K562 (cell line): ENCODE results near the gene PPP1R9A. TPM values are rescaled to one million over a fixed set of nuclear protein-coding genes. Genes with fewer than 3 reads are reported as not detected.

ENCODE experiments used
- ATAC-seq: fragments of 200-7000 bp; cut with Tn5 transposase; 3 replicates; pipeline ENCODE4 v1.9.1; 2020; ENCODE audit warnings: moderate library complexity
- BruUV-seq: library from RNA; stranded (reverse); fragments of 400-500 nt; replicated peaks from 2 replicates; lab custom pipeline; 2021; lab: Mats Ljungman, UMichigan
- CTCF ChIA-PET: fragments of 300-600 bp; formaldehyde crosslinking; extraction: SDS; loops from one replicate; lab custom pipeline; 2021; ENCODE audit warnings: low intra/inter-chr PET ratio; lab: Yijun Ruan, JAX
- POLR2A ChIA-PET: fragments of 300-600, 350-650 bp; sonication (Branson Sonifier 250); formaldehyde crosslinking; extraction: SDS; loops from one replicate; lab custom pipeline; 2021; ENCODE audit warnings: antibody characterized with exemption, inconsistent platforms; lab: Yijun Ruan, JAX
- DNase-seq, 4 experiments: peaks; one replicate each; pipeline versions ENCODE4 v3.0.0 to v3.0.0-alpha.2; 2011 to 2018; ENCODE audit warnings: low spot score in 3 of 4, mixed read lengths in 3 of 4; ENCODE audit errors: extremely low read depth in 1 of 4
- FAIRE-seq: peaks from 2 replicates; lab custom pipeline; 2011; peaks lifted over from hg19 to GRCh38; lab: Jason Lieb, UNC
- H2AFZ ChIP-seq: 2 replicates; pipeline ENCODE4 v1.6.0; 2011; ENCODE audit warnings: low read depth, low read length, control low read depth, inconsistent platforms
- H3K27ac ChIP-seq: fragments of 200-600 bp; 3 replicates; pipeline ENCODE4 v1.8.0; 2011; ENCODE audit warnings: low read depth, mild to moderate bottlenecking, control low read depth, inconsistent platforms, low read length, moderate library complexity, mixed read lengths; ENCODE audit errors: extremely low read depth
- H3K27me3 ChIP-seq, 2 experiments: fragments of 300-600 bp in 1 of 2; 2 replicates in 1 of 2; 3 replicates in 1 of 2; pipeline versions ENCODE4 v1.6.0 to v1.8.0; 2011; ENCODE audit warnings: inconsistent platforms in 2 of 2, low read length in 2 of 2, mild to moderate bottlenecking in 1 of 2, mixed read lengths in 1 of 2, moderate library complexity in 1 of 2; ENCODE audit not compliant: control insufficient read depth in 2 of 2, insufficient read depth in 2 of 2
- H3K36me3 ChIP-seq: fragments of 300-600 bp; 3 replicates; pipeline ENCODE4 v1.8.0; 2011; ENCODE audit warnings: mild to moderate bottlenecking, low read length, inconsistent platforms; ENCODE audit not compliant: control insufficient read depth, insufficient read depth
- H3K4me1 ChIP-seq, 2 experiments: fragments of 200-600 bp in 1 of 2; replicated peaks in 1 of 2; 2 replicates in 1 of 2; 3 replicates in 1 of 2; pipeline versions ENCODE4 v1.5.1 to v1.8.0; 2011; ENCODE audit warnings: inconsistent platforms in 2 of 2, low read length in 2 of 2, mild to moderate bottlenecking in 1 of 2, mixed read lengths in 1 of 2, moderate library complexity in 1 of 2; ENCODE audit not compliant: control insufficient read depth in 2 of 2, insufficient read depth in 2 of 2
- H3K4me2 ChIP-seq: 2 replicates; pipeline ENCODE4 v1.6.1; 2011; ENCODE audit warnings: low read length, control low read depth, inconsistent platforms, mixed read lengths; ENCODE audit not compliant: insufficient read depth
- H3K4me3 ChIP-seq: fragments of 200-600 bp; sonication (generic), shearing (Covaris generic); 2 replicates; pipeline ENCODE4 v1.5.1; 2016; ENCODE audit warnings: control low read depth, inconsistent platforms
- H3K79me2 ChIP-seq: fragments of 200-600 bp; 3 replicates; pipeline ENCODE4 v1.8.0; 2011; ENCODE audit warnings: low read length, inconsistent platforms; ENCODE audit not compliant: control insufficient read depth, insufficient read depth
- H3K9ac ChIP-seq, 2 experiments: 2 replicates each; pipeline versions ENCODE4 v1.6.0 to v1.6.1; 2011; ENCODE audit warnings: low read depth in 2 of 2, low read length in 2 of 2, control low read depth in 1 of 2, inconsistent platforms in 1 of 2, mild to moderate bottlenecking in 1 of 2, mixed read lengths in 1 of 2; ENCODE audit not compliant: insufficient read depth in 1 of 2
- H3K9me1 ChIP-seq: one replicate; pipeline ENCODE4 v1.6.0; 2011; ENCODE audit warnings: inconsistent platforms, mild to moderate bottlenecking, low read length, moderate library complexity; ENCODE audit not compliant: control insufficient read depth, insufficient read depth
- H3K9me3 ChIP-seq: replicated peaks from 2 replicates; pipeline ENCODE4 v1.5.1; 2011; ENCODE audit warnings: low read depth, low read length, inconsistent platforms; ENCODE audit not compliant: control insufficient read depth, insufficient read depth
- H4K20me1 ChIP-seq: replicated peaks from 2 replicates; pipeline ENCODE4 v1.6.1; 2011; ENCODE audit warnings: low read length, inconsistent platforms, mixed read lengths; ENCODE audit not compliant: control insufficient read depth, insufficient read depth
- CHD1 ChIP-seq: fragments of 200-600 bp; sonication (generic); IDR thresholded peaks from one replicate; pipeline ENCODE4 v1.6.1; 2012; ENCODE audit warnings: mild to moderate bottlenecking, moderate library complexity, low read length, inconsistent platforms
- ETV5 ChIP-seq: sonication (generic); formaldehyde crosslinking; IDR thresholded peaks from 2 replicates; pipeline ENCODE4 v1.4.0; 2020; ENCODE audit warnings: low read depth, mild to moderate bottlenecking, missing genetic modification reagents
- RAD51 ChIP-seq: fragments of 450-650 bp; IDR thresholded peaks from 2 replicates; pipeline ENCODE4 v1.7.1; 2016; ENCODE audit warnings: low read depth, mild to moderate bottlenecking, borderline replicate concordance
- SNRNP70 ChIP-seq: fragments of 200-400 bp; formaldehyde crosslinking; optimal IDR thresholded peaks from 2 replicates; pipeline ENCODE3; 2017; ENCODE audit warnings: low read depth, low read length
- ZNF282 ChIP-seq: sonication (generic); formaldehyde crosslinking; IDR thresholded peaks from 2 replicates; pipeline ENCODE4 v1.8.1; 2023; ENCODE audit warnings: missing genetic modification reagents
- in situ Hi-C: fragments of 300-500 bp; cut with MboI; formaldehyde crosslinking; loops from 4 replicates; pipeline ENCODE4 v1.15.0; 2018; ENCODE audit warnings: inconsistent platforms, mixed read lengths
- intact Hi-C: fragments of 100-400 bp; cut with micrococcal nuclease; formaldehyde crosslinking; loops from 2 replicates; pipeline ENCODE4 v1.14.2; 2022
- polyA plus RNA-seq, 8 experiments: library from polyadenylated mRNA; depleted of rRNA in 4 of 8; stranded (reverse) in 5 of 8; unstranded in 3 of 8; fragments of >200 nt; fragmentation: Nextera tagmentation in 2 of 8; fragmentation: Illumina TruSeq in 1 of 8; extraction: Ambion mirVana in 2 of 8; extraction: Trizol in 1 of 8; gene quantifications; 2 replicates each; pipeline versions ENCODE4 v1.2.1 to v1.2.3, GENCODE V29; 2011 to 2014; ENCODE audit warnings: inconsistent platforms in 1 of 8, missing spikeins in 1 of 8
- total RNA-seq, 7 experiments: library from RNA; depleted of rRNA in 6 of 7; stranded (reverse); fragments of >200 nt in 6 of 7; fragmentation: Illumina TruSeq in 2 of 7; extraction: Trizol in 2 of 7; gene quantifications; 2 replicates each; pipeline versions ENCODE4 v1.2.1 to v1.2.3, GENCODE V29; 2011 to 2021; ENCODE audit warnings: low replicate concordance in 1 of 7
- TF ChIP-seq, protein P1 (sequence below): fragments of 250-450 bp; sonication (Bioruptor Pico); IDR thresholded peaks from 2 replicates; pipeline ENCODE4 v1.4.0; 2020
- TF ChIP-seq, protein P2 (sequence below): sonication (generic); formaldehyde crosslinking; IDR thresholded peaks from 2 replicates; pipeline ENCODE4 v1.8.0; 2022; ENCODE audit warnings: mild to moderate bottlenecking, missing genetic modification reagents
- TF ChIP-seq, protein P3 (sequence below): fragments of 450-650 bp; IDR thresholded peaks from 2 replicates; pipeline ENCODE4 v1.7.1; 2018; ENCODE audit warnings: mild to moderate bottlenecking, low read depth; ENCODE audit not compliant: partially characterized antibody
- TF ChIP-seq, protein P4 (sequence below): sonication (generic); formaldehyde crosslinking; IDR thresholded peaks from 2 replicates; pipeline ENCODE4 v1.8.1; 2023; ENCODE audit warnings: mild to moderate bottlenecking, missing genetic modification reagents

The PPP1R9A gene
- total and polyA plus RNA-seq, 9 of the 15 experiments (the other 6 are each of a cell fraction or from before 2014, with no cell fraction given) = 0.24 TPM; not detected in 8

DNA sequence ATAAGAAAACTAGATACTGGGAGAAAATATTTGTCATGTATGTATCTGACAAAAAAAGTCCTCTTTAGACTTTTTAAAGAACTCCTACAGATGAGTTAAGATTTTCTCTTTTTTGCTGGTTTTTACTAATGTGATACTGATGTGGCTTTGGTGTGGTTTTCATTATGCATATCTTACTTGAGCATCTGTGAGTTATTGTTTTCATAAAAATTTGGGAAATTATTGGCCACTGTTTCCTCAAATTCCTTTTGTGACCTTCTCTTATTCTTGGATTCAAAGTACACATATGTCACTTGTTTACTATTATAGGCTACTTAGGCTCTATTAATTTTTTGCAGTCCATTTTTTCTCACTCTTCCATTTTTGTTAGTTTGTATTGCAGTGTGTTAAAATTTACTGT lies 89.0 kb downstream of the PPP1R9A start:
- ATAC-seq (no peak), FAIRE-seq (no peak), DNase-seq (no peak)
- intact Hi-C loops = no loop called here
- Histone ChIP-seq H3K4me1 (no peaks in the 10 kb centered on the region), H3K9me3 (no peaks in the 10 kb centered on the region), H3K36me3 (no peaks in the 10 kb centered on the region), H3K9ac (no peak overlapping the region), H3K27me3 (no peaks in the 10 kb centered on the region), H3K4me3 (no peak overlapping the region), H3K9me1 (no peaks in the 10 kb centered on the region), H4K20me1 (no peaks in the 10 kb centered on the region), H3K4me2 (no peak overlapping the region), H2AFZ (no peak overlapping the region), H3K27ac (no peak overlapping the region), H3K79me2 (no peaks in the 10 kb centered on the region)
- in situ Hi-C loops = no loop called here
- BruUV-seq = no TSS peak
- ChIA-PET CTCF (no interaction called here), POLR2A (no interaction called here)
- TF ChIP-seq ETV5 (no peak), ZNF282 (CRISPR knock-in tag) (no peak), CHD1 (no peak), SNRNP70 (no peak), RAD51 (no peak)
- TF ChIP-seq, protein P1, sequence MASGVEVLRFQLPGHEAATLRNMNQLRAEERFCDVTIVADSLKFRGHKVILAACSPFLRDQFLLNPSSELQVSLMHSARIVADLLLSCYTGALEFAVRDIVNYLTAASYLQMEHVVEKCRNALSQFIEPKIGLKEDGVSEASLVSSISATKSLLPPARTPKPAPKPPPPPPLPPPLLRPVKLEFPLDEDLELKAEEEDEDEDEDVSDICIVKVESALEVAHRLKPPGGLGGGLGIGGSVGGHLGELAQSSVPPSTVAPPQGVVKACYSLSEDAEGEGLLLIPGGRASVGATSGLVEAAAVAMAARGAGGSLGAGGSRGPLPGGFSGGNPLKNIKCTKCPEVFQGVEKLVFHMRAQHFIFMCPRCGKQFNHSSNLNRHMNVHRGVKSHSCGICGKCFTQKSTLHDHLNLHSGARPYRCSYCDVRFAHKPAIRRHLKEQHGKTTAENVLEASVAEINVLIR (CRISPR knock-in tag) = no peak
- TF ChIP-seq, protein P2, sequence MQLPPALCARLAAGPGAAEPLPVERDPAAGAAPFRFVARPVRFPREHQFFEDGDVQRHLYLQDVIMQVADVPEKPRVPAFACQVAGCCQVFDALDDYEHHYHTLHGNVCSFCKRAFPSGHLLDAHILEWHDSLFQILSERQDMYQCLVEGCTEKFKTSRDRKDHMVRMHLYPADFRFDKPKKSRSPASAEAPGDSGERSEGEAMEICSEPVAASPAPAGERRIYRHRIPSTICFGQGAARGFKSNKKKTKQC (CRISPR knock-in tag) = no peak
- TF ChIP-seq, protein P3, sequence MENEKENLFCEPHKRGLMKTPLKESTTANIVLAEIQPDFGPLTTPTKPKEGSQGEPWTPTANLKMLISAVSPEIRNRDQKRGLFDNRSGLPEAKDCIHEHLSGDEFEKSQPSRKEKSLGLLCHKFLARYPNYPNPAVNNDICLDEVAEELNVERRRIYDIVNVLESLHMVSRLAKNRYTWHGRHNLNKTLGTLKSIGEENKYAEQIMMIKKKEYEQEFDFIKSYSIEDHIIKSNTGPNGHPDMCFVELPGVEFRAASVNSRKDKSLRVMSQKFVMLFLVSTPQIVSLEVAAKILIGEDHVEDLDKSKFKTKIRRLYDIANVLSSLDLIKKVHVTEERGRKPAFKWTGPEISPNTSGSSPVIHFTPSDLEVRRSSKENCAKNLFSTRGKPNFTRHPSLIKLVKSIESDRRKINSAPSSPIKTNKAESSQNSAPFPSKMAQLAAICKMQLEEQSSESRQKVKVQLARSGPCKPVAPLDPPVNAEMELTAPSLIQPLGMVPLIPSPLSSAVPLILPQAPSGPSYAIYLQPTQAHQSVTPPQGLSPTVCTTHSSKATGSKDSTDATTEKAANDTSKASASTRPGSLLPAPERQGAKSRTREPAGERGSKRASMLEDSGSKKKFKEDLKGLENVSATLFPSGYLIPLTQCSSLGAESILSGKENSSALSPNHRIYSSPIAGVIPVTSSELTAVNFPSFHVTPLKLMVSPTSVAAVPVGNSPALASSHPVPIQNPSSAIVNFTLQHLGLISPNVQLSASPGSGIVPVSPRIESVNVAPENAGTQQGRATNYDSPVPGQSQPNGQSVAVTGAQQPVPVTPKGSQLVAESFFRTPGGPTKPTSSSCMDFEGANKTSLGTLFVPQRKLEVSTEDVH = no peak
- TF ChIP-seq, protein P4, sequence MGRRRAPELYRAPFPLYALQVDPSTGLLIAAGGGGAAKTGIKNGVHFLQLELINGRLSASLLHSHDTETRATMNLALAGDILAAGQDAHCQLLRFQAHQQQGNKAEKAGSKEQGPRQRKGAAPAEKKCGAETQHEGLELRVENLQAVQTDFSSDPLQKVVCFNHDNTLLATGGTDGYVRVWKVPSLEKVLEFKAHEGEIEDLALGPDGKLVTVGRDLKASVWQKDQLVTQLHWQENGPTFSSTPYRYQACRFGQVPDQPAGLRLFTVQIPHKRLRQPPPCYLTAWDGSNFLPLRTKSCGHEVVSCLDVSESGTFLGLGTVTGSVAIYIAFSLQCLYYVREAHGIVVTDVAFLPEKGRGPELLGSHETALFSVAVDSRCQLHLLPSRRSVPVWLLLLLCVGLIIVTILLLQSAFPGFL (CRISPR knock-in tag) = no peak
